ENCODE measurements around the gene DYRK4.

DYRK4 gene

GRCh38 chr12:4621511-4621910 lies 59.5 kb downstream of the DYRK4 start:
- DNase-seq (ENCODE audit: low read depth in 2 of 2), result no peak

- DNase-seq (ENCODE audit: low read depth in 2 of 2), result no peak
Measured at GRCh38 chr12:4626543-4626942, 64.5 kb downstream of the DYRK4 start.

GRCh38 chr12:4628406-4628805 lies 66.4 kb downstream of the DYRK4 start:
- DNase-seq (ENCODE audit: low read depth in 2 of 2), result no peak

- DNase-seq (ENCODE audit: low read depth in 2 of 2), result no peak
Measured at GRCh38 chr12:4630262-4630661, 68.3 kb downstream of the DYRK4 start.

- DNase-seq (ENCODE audit: low read depth in 2 of 2), result no peak
Measured at GRCh38 chr12:4643747-4644146, 81.7 kb downstream of the DYRK4 start.

GRCh38 chr12:4645023-4645422 lies 83.0 kb downstream of the DYRK4 start:
- no peak for DNase-seq (ENCODE audit: low read depth in 2 of 2)

- DNase-seq (ENCODE audit: low read depth in 2 of 2), result no peak
Measured at GRCh38 chr12:4648104-4648500, 86.1 kb downstream of the DYRK4 start.

GRCh38 chr12:4648501-4649357 lies 86.7 kb downstream of the DYRK4 start, which contains the start of the genes AKAP3 and NDUFA9:
AKAP3 (minus strand) TSS chr12:4649051; CDS start chr12:4638196, 10,855 bp downstream.
NDUFA9 (plus strand) TSS chr12:4649114; CDS start chr12:4649127, 13 bp downstream.
- peak; percentile 52 to 67 for DNase-seq (ENCODE audit: low read depth in 2 of 2)

- DNase-seq (ENCODE audit: low read depth in 2 of 2), result no peak
Measured at GRCh38 chr12:4649358-4649661, 87.3 kb downstream of the DYRK4 start.

- DNase-seq (ENCODE audit: low read depth in 2 of 2), result no peak
Measured at GRCh38 chr12:4653257-4653656, 91.2 kb downstream of the DYRK4 start.

GRCh38 chr12:4653691-4654090 lies 91.7 kb downstream of the DYRK4 start:
- no peak for DNase-seq (ENCODE audit: low read depth in 2 of 2)

Data from activated CD8-positive, alpha-beta memory T cell treated with anti-CD3 and anti-CD28 coated beads for 4 hours (primary cell).